ENCODE results near the gene TMEM72.
"Not testable (repeated sequence)": the region's sequence is repeated elsewhere in the genome, so short reads cannot be mapped to it uniquely, and the experiment has no call there.

TMEM72 gene

DNA sequence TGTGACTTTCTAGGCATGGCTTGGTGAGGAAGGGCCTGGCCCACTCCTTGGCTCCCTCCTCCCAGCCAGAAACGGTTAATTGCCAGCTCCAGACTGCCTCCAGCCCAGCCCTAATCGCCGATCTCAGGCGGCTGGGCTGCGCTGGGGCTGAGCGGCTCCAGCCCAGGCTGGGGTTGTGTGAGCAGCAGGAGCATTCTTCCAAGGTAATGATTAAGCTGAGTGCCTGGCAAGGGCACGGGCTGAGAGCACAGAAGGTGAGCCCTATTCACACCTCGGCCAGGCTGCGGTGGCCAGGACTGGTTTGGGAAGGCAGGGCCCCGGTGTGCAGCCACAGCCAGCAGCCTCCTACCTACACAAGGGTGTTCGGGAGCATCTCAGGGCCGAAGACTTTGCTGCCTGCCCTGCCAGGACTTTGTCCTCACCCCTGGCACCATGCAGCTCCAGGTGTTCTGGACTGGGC is at the start of gene TMEM72:
TSS of gene TMEM72 (plus strand) at position 257 of the 460 bp plus-strand sequence. CDS start at position 433, 176 bp downstream.
- FAIRE-seq, result peak; percentile 72

DNA sequence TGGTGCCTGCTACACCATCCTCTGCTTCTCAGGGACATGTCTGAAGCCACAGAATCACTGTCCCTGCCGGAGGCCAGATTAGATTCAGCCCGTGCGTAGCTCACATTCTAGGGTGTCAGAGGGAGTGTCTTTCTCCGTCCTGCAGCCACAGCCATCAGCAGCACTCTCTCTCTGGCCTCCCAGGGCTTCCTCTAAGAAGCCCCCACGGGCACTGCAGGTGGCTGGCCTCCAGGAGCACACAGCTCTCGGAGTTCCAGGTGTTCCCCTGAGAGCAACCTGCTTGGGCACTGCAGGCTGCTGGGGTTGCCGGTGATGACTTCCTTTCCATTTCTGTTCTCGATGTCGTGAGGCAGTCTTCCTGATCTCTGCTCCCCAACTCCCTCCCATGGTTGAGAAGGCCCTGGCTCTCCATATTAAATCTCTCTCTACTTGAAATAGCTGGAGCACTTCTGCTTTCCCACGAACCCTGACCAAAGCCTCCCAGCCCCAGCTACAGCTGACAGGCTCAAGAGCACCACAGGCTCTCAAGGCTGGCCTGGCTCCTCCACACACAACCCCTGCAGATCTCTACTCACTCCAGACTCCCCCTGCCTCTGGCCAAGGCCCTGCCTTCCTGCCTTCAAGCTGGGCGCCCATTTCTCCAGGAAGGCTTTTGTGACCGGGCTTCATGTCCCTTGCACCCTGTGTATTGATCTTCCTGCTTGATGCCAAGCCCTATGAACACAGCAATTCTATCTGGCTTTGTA is 49.0 kb upstream of the TMEM72 start:
- DNase-seq (ENCODE audit: low spot score) (no peak), FAIRE-seq (no peak)

More for the DNA sequence above, at the start of gene TMEM72:
- DNase-seq (ENCODE audit: low spot score), result peak; percentile 73

DNA sequence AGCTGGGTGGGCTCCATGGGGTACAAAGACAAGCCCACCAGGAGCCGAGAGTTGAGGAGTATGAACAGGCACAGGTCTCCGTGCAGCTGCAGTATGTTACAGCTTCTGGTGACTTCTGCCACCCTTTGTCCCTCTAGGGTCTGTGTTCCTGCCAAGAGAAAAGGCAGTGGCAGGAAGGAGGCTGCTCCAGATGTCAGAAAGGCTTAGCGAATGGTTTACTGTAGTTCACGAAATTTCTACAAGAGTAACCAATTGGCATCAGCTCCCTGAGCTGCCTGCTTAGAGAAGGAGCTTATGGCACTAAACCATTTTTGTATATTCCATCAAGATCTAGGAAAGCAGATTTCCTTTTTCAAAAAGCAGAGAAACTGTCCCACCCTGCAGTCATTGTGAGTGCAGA is 48.2 kb upstream of the TMEM72 start:
- FAIRE-seq (no peak), DNase-seq (ENCODE audit: low spot score) (no peak)

DNA sequence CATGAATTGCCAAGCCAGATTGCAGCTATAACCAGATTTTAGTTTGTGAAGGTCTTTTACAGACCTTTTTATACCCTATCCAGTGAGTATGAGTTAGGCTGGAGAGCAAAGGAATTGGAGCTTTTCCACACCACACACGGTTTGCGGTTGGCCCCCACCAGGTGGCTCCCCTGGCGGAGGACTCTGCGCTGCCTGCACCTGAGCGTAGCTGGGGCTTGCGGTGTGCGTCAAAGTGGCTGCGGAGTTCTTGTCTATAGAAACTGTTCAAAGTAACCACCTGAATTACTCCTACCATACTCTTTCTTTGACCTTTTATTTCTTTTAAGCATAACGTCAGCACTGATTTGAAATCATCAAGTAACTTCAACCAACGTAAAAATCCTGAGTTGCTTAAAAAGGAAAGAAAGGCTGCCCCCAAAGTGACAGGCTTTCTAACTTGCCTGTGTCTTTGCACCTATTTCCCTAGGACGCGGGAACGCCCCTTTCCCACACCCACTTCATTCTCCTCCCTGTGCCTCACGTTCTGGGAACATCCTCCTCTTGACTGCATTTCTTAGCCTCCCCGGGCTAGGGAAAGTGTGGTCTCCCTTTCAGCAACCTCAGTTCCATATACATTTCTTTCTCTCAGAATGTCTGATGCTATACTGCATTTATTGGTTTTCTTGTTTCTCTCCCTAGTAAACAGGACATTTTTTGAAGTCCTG is 47.6 kb upstream of the TMEM72 start:
- no peak for DNase-seq (ENCODE audit: low spot score)
- FAIRE-seq, result no peak

DNA sequence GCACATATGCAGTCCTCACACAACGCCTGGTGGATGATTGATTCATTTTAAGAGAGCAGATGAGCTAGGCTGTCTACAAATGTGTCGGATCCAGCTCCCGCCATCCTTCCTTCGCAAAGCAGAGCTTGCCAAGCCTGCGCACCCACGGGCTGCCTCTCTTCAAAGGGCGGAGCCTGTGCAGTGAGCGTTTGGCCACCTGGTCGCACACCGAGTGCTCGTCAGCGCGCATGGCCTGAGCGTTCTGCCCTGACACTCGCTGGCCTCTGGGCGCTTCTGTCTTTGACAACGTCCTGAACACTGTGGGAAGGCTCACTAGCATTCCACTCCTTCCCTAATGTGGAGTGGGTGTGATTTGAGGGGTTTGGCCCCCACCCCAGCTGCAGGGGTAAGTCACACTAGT is 47.1 kb upstream of the TMEM72 start:
- no peak for DNase-seq (ENCODE audit: low spot score)
- FAIRE-seq, result no peak

DNA sequence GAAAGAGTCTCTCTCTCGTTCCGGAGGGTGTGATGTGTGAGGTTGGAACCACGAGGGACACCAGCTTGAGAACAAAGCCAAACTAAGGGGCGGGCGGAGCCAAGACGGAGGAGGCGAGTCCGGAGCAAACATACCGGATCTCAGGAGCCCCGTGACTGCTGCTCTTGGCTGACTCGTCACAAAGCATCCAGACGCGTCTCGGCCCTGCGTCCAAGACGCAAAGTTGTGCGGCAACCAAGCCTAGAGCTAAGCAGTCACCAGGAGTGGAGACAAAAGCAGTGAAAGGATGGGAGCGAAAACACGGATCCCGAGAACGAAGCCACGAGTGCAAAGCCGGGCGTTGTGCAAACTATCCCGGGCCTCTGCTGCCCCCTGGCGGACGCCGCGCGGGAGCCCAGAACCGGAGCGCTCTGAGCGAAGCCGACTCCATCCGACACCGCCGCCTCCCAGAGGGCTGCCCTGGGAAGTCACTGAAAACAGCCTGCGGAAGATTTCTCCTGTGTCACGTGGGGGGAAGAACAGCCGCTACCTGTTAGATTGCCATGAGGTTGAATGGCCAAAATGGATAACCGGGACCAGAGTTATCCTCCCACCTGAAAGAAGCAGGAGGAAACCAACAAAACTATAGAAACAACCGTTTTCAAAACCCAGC is 46.4 kb upstream of the TMEM72 start:
- DNase-seq (ENCODE audit: low spot score), result peak; percentile 65
- FAIRE-seq, result peak; percentile 44

DNA sequence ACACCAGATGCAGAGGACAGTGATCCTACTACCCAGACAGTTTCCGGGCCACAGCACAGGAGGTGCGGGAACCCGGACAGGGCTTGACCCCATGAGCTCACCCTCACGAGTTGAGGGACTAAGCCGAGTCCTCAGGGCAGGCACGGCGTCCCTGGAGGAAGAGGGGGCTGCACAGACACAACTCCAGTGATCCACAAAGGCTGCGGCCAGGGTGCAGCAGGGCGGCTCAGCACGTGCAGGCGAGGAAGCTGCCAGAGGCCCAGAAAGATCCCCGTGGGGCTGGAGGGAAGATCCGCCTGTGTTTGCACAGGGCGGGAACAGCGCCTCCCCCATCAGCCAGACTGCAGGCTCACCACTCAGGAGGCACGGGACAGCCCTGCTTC is 45.9 kb upstream of the TMEM72 start:
- DNase-seq (ENCODE audit: low spot score) (no peak), FAIRE-seq (no peak)

DNA sequence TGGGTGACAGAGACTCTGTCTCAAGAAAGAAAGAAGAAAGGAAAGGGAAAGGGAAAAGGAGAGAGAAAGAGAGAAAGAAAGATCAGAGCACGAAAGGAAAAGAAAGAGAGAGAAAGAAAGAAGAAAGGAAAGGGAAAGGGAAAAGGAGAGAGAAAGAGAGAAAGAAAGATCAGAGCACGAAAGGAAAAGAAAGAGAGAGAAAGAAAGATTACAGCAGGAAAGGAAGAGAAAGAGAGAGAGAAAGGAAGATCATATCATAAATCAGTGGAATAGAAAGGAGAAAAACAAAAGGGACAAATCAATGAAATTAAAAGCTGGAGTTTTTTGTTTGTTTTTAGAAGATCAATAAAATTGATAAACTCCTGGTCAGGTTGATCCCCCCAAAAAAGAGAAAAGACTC is 44.8 kb upstream of the TMEM72 start:
- not testable (repeated sequence) for FAIRE-seq

DNA sequence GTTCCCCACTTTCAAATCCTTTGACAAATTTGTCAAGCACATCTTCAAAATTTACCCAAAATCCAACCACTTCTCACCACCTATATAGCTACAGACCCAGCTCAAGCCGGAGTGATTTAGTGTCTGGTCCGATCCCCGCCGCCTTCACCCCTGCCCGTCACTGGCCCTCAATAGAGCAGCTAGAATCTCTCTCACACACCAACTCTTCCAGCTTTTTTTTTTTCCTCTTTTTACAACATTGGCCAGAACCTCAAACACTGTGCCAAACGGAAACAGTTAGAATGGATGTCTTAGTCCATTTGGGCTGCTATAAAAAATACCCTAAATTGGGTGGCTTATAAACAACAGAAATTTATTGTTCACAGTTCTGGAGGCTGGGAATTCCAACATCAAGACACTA is 41.1 kb upstream of the TMEM72 start:
- FAIRE-seq (no peak), DNase-seq (ENCODE audit: low spot score) (no peak)

More for the DNA sequence above, 44.8 kb upstream of the TMEM72 start:
- not testable (repeated sequence) for DNase-seq (ENCODE audit: low spot score)

DNA sequence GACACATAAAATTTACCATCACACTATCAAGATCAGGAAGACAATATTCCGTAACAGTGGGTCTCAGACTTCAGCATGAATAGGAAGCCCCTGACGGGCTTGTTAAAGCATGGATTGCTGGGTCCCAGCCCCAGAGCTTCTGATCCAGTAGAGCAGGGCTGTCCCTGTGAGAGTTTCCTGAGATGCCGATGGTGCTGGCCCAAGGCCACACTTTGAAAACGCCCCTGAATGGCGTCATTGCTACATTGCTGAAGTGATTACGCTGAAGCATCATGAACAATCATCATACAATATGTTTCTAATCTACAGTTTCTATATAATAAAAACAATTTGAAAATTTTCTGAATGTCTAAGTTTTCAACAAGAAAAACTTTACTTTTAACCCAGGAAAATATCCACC is 38.0 kb upstream of the TMEM72 start:
- no peak for FAIRE-seq
- DNase-seq (ENCODE audit: low spot score), result no peak

DNA sequence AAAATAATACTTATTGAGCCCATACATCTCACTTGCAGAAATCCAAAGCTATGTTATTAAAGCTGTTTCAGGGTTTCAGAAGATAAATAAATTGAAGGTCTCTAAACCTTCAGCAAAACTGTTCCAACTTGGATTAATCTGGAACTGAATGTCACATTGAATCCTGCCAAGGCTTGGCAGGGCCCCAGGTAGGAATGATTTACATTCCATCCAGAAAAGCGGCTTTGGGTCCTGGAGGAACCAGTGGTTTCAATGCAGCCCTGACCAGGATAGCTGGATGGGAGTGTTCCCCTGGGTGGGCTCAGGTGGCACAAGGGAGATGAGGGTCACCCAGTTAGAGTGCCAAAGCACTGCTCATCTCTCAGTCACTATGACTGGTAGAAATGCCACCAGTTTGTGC is 37.0 kb upstream of the TMEM72 start:
- FAIRE-seq (no peak), DNase-seq (ENCODE audit: low spot score) (no peak)

DNA sequence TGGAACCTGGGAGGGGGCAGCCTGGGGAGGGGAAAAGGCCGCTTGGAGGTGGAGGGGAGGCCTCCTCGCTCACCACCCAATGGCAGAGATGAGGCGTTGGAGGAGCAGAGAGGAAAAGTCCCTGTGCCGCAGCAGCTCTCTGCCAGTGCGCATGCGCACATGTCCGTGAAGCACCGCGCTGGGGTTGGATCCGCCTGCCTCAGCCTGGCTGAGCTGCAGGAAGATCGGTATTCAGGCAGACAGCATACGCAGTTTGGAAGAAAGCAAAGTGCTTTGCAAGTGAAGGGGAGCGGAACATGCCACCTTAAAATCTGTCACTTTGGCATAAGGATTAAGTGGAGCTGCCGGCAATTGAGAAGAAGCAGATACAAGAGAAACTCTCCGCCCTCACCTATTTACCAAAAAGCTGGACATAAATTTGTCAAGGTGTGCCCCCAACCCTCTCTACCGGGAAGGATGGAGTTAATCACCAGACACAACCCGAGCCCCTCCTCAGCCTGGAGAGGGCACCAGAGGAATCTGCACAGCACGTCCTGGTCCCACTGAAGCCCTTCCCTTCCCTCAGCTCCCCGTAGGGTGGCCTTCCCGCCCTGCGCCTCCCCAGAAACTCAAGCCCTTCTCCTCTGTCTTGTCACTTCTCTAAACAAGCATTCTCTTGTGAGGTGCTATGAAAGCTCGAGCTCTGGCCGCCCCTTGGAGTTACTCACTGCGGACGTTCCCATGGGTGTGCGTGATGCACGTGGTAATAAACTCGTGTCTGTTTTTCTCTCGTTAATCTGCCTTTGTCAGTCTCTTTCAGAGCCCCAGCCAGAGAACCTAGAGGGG is 32.2 kb upstream of the TMEM72 start:
- FAIRE-seq, result no peak

DNA sequence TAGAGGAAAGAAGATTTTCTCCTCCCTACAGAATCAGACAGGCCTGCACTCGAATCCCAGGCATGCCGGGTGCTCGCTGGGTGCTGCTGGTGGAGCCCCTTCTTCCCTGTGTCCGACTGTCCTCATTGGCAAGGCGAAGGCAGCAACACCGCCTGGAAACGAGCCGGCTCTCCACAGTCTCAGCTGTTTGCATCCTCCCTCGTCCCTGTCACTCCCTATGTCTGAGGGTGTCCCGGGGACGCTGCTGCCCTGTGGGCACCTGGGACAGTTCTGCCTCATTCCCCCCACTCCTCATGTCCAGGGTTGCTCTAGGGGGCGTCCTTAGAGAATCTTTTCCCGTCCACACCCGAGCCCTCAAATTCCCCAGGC is 31.6 kb upstream of the TMEM72 start:
- DNase-seq (ENCODE audit: low spot score) (no peak), FAIRE-seq (no peak)

More for the DNA sequence above, 32.2 kb upstream of the TMEM72 start:
- peak; percentile 26 for DNase-seq (ENCODE audit: low spot score)

DNA sequence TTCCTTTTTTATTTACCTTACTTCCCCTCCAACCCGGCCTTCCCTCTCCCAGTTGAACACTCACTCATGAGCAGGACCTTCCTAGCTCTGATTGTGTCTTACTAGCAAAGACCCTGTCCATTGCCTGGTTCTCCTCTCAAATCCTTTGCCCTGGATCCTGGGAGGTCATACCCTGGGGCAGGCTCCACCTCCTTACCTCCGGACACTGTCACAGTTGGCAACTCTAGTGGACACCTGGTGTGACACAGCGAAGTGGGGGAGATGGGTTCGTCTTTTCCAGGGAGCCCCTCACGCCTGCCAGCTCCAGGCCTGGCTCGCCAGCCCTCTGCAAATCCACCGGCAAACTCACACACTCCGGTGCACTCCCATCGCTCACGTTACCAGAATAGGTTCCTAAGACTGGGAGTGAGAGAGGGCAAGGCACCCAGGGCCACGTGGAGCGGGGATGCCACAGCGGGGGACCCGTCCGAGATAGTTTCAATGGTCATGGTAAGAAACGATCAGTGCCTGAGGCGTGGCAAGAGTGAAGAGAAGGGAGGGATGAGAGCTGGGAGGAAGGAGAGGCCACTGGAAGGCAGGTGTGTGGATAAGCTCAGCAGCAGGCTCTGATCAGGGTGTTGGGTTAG is 30.9 kb upstream of the TMEM72 start:
- DNase-seq (ENCODE audit: low spot score) (no peak), FAIRE-seq (no peak)

DNA sequence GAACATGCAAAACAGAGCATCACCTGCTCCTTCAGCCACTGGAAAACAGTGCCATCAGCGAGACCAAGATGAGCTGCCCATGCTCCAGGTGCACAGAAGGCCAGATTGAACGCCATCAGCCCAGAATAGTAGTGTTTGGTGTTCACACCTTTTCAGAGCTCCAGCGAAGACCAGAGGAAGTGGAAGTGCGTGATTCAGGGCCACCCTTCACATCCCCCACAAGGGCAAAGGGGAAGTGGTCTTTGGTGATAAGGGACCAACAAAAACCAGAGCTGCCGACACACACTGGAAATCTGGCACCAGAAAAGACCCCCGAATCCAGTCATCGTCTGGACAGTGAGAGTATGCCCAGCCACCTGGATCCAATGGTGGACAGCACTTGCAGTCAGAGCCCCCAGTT is 29.5 kb upstream of the TMEM72 start:
- DNase-seq (ENCODE audit: low spot score) (no peak), FAIRE-seq (no peak)

DNA sequence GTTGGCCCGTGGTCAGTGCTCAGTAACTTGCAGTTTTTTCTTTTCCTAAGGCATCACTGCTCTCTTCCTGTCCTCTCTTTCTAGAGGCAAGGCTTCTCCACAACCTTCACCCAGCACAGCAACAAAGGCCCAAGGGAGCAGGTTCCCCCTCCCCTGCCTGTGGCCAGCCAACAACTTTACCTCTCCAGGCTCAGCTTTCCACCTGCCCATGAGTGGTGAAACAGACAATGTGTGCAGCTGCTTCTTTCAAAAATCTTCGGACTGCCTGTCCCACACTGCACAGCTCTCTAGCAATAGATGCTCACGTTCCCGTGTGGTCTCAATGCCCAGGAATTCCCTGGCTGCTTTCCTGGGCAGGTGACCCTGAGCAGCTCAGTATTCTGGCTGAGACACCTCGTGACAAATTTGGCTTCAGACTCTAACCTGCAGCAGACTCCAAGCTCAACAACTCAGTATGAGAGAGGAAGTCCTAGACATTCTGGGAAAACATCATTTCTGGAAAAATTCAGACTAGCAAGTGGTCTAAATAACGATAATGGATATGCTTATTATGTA is 28.9 kb upstream of the TMEM72 start:
- DNase-seq (ENCODE audit: low spot score), result no peak

DNA sequence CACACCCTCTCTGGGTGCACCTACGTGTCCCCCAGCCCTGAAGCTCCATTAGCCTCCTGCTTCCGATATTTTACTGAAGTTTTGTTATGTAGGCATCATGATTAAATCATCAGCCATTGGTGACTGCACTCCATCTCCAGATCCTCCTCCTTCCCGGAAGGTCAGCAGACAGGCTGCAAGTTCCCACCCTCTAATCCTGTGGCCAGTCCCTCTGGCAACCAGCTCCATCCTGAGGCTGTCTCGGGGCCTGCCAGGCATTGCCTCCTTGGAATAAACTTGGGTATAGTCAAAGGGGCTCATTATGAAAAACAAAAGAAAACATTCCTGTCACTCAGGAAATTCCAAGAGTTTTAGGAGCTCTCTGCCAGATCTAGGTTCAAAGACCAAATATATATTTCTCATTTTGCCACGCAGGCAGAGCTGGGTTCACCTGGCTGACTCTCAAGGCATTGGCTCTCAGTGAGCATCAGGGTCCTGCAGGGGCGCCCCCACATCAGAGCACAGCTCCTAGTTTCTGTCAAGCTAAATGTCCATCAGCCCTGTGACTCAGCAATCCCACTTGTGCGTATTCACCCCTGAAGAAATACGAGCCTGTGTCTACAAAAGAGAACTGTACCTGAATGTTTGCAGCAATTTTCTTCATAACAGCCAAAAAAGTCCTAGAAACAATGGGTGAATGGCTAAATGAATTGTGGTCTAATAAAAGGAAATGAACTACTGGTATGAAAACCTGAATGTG is 27.4 kb upstream of the TMEM72 start:
- no peak for DNase-seq (ENCODE audit: low spot score)
- FAIRE-seq, result no peak

More for the DNA sequence above, 28.9 kb upstream of the TMEM72 start:
- no peak for FAIRE-seq

DNA sequence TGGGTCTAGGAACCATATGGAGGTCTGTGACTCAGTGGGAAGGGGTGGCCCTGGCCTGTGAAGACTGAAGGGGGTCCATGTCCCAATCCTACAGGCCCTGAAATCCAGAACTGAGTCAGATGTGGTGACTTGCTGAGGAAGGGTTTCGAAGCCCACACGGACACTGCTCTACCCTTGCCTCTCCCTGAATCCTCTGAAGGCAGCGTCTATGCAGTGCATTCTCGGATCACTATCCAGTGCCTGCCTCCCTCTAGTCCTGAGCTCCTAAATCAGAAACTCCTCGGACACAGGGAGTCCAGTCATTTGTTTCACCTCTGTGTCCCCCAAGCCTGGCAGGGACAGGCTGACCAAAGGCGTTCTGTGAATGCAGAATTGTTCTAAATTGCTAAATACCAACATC is 25.4 kb upstream of the TMEM72 start:
- FAIRE-seq (no peak), DNase-seq (ENCODE audit: low spot score) (no peak)

DNA sequence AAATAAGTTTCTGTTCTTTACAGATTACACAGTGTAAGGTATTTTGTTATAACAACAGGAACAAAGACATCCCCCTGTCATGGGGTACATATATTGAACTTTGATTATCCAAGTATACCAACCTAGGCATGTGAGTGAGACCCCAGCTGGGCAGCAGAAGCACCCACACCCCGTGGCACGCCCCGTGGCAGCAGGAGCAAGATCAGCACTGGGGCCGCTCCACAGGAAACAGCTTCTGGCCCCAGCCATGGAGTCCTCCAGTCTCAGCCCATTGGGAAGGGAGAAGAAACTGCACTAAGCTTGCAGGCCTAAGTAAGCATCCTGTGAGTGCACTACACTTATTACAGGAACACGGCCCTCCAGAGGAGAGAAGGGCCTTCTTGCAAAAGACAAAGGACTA is 24.2 kb upstream of the TMEM72 start:
- no peak for FAIRE-seq
- DNase-seq (ENCODE audit: low spot score), result no peak

DNA sequence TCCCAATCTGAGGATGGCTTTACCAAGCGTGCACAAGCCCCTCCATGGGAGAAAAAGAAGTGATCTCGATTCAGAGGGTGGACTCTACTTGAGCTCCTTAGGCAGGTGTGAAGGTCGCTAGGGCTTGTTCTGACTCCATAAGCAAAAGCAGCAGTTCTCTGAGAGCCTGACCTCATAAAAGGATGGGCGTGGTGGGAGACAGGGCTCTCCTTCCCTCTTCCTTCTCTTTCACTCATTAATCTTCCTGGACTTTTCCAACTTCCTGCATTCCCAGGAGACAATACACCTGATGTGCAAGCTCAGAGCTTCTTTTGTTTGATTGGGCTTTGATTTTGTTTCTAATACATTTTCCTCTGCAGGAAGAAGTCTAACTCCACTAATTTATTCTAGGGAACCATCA is 22.3 kb upstream of the TMEM72 start:
- no peak for DNase-seq (ENCODE audit: low spot score)
- FAIRE-seq, result no peak
